Activated T-helper 9 cell treated with anti-CD3 and anti-CD28 coated beads, Interleukin-2, amount 50 U/mL, for 16 hours (primary cell): ENCODE results near the gene IGDCC3.

Experiments used
- DNase-seq: peaks from one replicate; pipeline ENCODE4 v3.0.0-alpha.2; 2020; ENCODE audit warnings: low read depth

IGDCC3 gene

GRCh38 chr15:65327651-65328393, 50.0 kb downstream of the IGDCC3 start:
- DNase-seq = no peak

DNA sequence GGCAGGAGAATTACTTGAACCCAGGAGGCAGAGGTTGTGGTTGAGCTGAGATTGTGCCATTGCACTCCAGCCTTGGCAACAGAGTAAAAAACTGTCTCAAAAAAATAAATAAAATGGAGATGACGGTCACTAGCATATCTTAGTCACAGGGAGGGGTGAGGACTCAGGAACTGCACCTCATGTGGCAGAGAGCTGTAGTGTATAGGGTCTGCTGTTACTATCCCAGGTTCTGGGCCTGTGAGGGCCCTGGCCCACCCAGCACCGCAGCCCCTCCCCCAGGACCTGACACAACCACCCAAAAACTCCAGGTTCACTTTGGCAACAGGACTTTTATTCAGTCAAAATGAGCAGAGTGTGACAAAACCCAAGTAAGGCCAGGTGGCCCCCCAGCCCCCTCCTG, 51.0 kb downstream of the IGDCC3 start:
- DNase-seq = no peak

DNA sequence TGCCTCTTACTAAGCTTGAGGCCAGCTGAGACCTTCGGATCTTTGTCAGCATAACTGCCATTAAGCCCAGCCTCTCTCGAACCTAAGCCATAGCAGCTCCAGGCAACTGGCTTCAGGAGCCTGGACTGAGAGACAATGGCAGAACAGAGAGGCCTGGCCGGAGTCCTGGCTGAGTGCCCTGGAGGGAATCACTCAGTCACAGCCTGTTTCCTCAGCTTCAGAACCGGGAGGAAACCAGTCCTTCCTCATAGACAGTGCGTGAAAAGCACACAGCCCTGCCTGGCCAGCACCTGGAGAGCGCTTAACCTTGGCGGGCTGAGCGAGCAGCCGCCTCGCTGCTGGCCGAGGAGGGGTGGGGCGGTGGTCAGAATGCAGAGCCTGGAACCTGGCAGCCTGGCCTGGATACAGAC, 51.7 kb downstream of the IGDCC3 start:
- no peak for DNase-seq

GRCh38 chr15:65323071-65323511, 54.7 kb downstream of the IGDCC3 start:
- DNase-seq = no peak

DNA sequence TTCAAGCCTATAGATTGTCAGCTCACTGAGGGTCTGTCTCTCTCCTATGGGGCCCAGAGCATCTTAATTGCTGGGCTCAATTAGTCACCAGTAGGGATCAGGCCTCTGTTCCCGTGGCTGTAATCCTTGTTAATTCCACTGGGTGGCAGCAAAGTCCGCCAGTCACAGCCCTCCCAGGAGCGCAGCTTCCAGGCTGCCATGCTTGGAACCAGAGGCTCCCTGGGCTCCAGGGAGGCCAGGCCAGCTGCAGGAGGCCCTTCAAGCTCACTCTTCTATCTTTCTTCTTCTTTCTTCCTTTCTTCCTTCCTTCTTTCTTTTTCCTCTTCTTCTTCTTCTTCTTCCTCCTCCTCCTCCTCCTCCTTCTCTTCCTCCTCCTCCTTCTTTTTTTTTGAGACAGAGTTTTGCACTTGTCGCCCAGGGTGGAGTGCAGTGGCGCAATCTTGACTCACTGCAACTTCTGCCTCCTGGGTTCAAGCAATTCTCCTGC, 58.9 kb downstream of the IGDCC3 start:
- peak; percentile 61 for DNase-seq

GRCh38 chr15:65312400-65312916, 65.3 kb downstream of the IGDCC3 start:
- DNase-seq = no peak

- DNase-seq = no peak
Observed at GRCh38 chr15:65311760-65312159, 66.0 kb downstream of the IGDCC3 start.

DNA sequence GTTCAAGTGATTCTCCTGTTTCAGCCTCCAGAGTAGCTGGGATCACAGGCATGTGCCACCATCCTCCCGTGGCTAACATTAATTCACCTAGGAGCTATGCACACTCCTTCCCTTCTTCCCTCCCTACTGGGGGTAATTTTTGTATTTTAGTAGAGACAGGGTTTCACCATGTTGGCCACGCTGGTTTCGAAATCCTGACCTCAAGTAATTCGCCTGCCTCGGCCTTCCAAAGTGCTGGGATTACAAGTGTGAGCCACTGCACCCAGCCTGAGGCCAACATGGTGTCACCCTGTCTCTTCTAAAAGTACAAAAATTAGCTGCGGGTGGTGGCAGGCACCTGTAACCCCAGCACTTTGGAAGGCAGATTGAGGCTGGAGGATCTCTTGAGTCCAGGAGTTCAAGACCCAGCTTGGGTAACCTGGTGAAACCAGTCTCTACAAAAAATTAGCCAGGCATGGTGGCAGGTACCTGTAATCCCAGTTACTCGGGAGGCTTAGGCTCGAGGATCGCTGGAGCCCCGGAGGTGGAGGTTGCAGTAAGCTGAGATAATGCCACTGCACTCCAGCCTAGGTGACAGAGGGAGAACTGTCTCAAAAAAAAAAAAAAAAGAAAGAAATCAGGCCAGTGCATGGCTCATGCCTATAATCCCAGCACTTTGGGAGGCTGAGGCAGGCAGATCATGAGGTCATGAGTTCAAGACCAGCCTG, 67.2 kb downstream of the IGDCC3 start:
- DNase-seq = no peak

DNA sequence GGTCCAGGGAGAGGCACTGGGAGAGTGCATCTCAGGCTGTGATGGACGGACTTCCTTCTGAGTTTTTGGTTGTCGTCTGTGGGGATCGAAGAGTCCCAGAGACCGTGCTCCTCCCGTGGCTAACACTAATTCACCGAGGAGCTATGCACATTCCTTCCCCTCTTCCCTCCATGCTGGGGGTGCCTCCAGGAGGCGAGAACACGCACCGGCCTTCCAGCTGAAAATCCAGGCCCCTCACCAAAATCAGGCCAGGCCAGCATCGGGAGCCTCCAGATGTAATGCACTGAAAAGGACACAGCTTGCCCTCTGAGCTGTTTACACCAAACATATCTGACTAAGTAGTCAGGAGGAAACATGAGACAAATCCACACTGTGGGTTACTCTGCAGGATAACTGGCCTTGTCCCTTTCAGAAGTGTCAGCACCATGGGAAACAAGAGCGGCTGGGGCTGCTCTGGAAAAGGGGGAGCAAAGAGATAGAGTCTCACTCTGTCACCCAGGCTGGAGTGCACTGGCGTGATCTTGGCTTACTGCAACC, 67.9 kb downstream of the IGDCC3 start:
- DNase-seq = no peak

GRCh38 chr15:65307978-65308377, 69.8 kb downstream of the IGDCC3 start:
- no peak for DNase-seq

DNA sequence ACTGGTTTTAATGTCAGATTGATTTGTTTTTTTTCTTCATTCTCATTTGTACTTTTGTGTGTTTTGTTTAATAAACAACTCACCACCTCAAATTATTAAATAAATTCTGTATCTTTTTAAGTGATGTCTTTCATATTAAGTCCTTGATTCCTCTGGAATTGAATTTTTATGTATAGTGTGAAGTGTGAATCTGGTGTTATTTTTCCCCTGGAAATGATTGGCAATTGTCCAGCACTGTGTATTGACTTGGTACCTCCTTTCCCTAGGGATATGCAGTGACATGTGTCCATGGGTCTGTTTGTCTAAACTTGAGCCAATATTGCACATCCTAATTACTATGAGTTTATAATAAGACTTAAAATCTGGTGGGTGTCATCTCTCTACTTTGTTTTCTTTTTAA, 71.3 kb downstream of the IGDCC3 start:
- DNase-seq = no peak

DNA sequence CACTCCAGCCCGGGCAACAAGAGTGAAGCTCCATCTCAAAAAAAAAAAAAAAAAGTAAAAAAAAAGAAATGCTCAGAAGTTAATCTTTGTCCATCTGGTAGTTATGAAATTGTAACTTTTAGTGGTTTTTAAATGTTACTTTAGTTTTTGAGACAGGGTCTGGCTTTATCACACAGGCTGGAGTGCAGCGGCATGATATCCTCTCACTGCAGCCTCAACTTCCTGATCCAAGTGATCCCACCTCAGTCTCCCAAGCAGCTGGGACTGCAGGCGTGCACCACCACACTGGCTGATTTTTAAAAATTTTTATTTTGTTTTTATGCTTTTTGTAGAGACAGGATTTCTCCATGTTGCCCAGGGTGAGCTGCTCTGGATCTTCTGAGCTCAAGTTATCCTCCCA, 72.0 kb downstream of the IGDCC3 start:
- no peak for DNase-seq

DNA sequence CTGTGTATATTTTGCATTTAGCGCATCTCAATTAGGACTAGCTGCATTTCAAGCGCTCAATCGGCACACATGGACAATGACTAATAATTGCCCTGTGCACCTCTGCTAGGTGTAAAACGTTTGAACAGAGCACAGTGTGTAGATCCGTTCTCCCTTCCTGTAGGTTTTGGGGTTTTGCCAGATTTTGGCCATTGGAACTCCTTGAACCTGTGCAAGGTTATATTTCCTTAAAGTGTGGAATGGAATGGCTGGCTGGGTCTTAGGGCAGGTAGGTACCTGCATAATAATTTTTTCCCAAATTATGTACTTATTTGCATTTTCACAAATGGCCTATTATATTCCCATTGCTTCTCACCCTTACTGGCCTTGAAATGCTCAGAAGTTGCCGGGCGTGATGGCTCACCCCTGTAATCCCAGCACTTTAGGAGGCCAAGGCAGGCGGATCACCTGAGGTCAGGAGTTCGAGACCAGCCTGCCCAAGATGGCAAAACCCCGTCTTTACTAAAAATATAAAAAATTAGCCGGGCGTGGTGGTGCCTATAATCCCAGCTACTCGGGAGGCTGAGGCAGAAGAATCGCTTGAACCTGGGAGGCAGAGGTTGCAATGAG, 72.5 kb downstream of the IGDCC3 start:
- DNase-seq = no peak

GRCh38 chr15:65304381-65305149, 73.2 kb downstream of the IGDCC3 start, which contains the start of gene RNU5B-1:
Gene RNU5B-1, plus strand, starts transcription at chr15:65304677.
- peak; percentile 64 for DNase-seq

GRCh38 chr15:65303687-65304380, 74.0 kb downstream of the IGDCC3 start:
- no peak for DNase-seq

DNA sequence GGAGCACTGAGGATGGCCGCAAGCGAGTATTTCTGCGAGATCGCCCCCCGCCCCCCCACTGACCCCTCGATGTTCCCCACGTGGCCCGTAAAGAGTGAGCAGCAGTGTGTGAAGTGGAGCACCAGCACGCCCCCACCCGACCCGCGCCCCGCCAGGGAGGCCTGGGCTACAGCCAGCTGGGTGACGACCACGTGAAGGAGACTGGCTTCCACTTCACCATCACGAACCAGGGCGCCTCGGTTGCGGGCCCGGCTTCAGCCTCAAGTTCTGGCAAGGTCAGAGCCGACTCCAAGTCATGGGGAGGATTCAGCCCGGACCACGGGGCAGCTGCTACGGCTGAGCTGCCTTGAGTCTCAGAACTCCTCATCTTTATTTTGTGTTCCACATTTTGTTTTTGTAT, 75.7 kb downstream of the IGDCC3 start:
- no peak for DNase-seq

DNA sequence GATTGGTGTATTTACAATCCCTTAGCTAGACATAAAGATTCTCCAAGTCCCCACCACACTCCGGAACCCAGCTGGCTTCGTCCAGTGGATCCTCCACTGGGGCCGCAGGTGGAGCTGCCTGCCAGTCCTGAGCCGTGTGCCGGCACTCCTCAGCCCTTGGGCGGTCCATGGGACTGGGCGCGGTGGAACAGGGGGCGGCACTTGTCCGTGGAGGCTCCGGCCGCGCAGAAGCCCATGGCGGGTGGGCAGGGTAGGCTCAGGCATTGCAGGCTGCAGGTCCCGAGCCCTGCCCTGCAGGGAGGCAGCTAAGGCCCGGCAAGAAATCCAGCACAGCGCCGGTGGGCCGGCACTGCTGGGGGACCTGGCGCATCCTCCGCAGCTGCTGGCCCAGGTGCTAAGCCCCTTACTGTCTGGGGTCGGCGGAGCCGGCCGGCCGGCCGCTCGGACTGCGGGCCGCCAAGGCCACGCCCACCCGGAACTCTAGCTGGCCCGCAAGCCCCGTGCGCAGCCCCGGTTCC, 76.8 kb downstream of the IGDCC3 start:
- no peak for DNase-seq

DNA sequence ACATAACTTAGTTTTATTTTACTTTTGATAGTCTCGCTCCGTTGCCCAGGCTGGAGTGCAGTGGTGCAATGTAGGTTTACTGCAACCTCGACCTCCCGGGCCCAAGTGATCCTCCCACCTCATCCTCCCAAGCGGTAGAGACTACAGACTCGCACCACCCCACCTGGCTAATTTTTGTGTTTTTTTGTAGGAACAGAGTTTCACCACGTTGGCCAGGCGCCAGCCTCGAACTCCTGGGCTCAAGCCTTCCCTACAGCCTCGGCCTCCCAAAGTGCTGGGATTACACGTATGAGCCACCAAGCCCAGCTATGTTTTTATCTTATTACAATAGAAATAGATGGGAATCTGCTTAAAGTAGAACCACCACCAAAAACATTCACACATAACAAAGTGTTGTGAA, 79.1 kb downstream of the IGDCC3 start:
- no peak for DNase-seq

- no peak for DNase-seq
Observed at GRCh38 chr15:65292938-65293518, 84.8 kb downstream of the IGDCC3 start.

DNA sequence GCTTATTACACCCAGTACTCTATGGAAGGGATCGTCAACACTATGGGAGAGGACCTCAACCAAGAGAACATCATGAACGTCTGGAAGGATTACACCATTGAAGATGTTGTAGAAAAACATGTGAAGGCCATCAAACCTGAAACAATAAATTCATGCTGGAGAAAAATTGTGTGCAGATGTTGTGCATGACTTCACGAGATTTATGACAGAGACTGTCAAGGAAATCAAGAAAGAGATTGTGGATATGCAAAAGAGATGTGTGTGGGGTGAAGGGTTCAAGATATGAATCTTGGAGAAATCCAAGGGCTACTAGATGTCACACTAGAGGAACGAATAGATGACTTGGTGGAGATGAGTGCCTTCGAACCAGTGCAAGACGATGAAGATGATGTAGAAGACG, 87.6 kb downstream of the IGDCC3 start:
- DNase-seq = no peak
